Activated CD8-positive, alpha-beta memory T cell treated with anti-CD3 and anti-CD28 coated beads, Interleukin-2, amount 50 U/mL, for 1 hour (primary cell): ENCODE data around the gene VPS37D.

Experiments
- DNase-seq: peaks from one replicate; pipeline ENCODE4 v3.0.0-alpha.2; 2020; ENCODE audit errors: extremely low read depth

The VPS37D gene

GRCh38 chr7:73680501-73680900 lies 12.9 kb downstream of the VPS37D start:
- DNase-seq, result no peak

- DNase-seq, result no peak
These were observed 13.4 kb downstream of the VPS37D start for GRCh38 chr7:73681031-73681430.

- no peak for DNase-seq
These were observed 15.1 kb downstream of the VPS37D start for GRCh38 chr7:73682745-73683055.

GRCh38 chr7:73683056-73683787 lies 15.6 kb downstream of the VPS37D start, which contains the start of the genes BUD23 and DNAJC30:
TSS of gene BUD23 (plus strand) at chr7:73683597. CDS start at chr7:73683626, 29 bp downstream.
TSS of gene DNAJC30 (minus strand) at chr7:73683453. CDS start at chr7:73683423, 30 bp downstream.
- peak; percentile 92 for DNase-seq

- no peak for DNase-seq
These were observed 16.4 kb downstream of the VPS37D start for GRCh38 chr7:73683788-73684693.

GRCh38 chr7:73685311-73685710 lies 17.7 kb downstream of the VPS37D start:
- DNase-seq, result no peak

GRCh38 chr7:73688288-73688687 lies 20.7 kb downstream of the VPS37D start:
- DNase-seq, result no peak

- no peak for DNase-seq
These were observed 23.0 kb downstream of the VPS37D start for GRCh38 chr7:73690646-73691045.

- DNase-seq, result no peak
These were observed 28.7 kb downstream of the VPS37D start for GRCh38 chr7:73696372-73696771.

- no peak for DNase-seq
These were observed 30.8 kb downstream of the VPS37D start for GRCh38 chr7:73698410-73698809.

GRCh38 chr7:73699370-73700068 lies 31.9 kb downstream of the VPS37D start:
- no peak for DNase-seq

GRCh38 chr7:73700069-73700423 lies 32.4 kb downstream of the VPS37D start:
- no peak for DNase-seq

GRCh38 chr7:73700581-73701134 lies 33.0 kb downstream of the VPS37D start:
- DNase-seq, result no peak

GRCh38 chr7:73701357-73701995 lies 33.8 kb downstream of the VPS37D start:
- DNase-seq, result no peak

GRCh38 chr7:73702226-73702625 lies 34.6 kb downstream of the VPS37D start:
- no peak for DNase-seq

GRCh38 chr7:73702665-73703064 lies 35.0 kb downstream of the VPS37D start:
- DNase-seq, result no peak

GRCh38 chr7:73703225-73703624 lies 35.6 kb downstream of the VPS37D start:
- no peak for DNase-seq

GRCh38 chr7:73703757-73704639 lies 36.4 kb downstream of the VPS37D start:
- DNase-seq, result no peak

GRCh38 chr7:73704640-73705550 lies 37.3 kb downstream of the VPS37D start:
- DNase-seq, result no peak

GRCh38 chr7:73705551-73705920 lies 37.9 kb downstream of the VPS37D start:
- DNase-seq, result no peak
